ENCODE data around the gene NRG3. TPM values are rescaled to one million over a fixed set of nuclear protein-coding genes. Genes with fewer than 3 reads are reported as not detected.

NRG3 gene
- total RNA-seq, 1 donor from 2014 or later = 32.2 TPM

GRCh38 chr10:82622479-82622878, 747.5 kb downstream of the NRG3 start:
- Mint-ChIP-seq H3K27me3 (no peaks in the 10 kb centered on the region), H3K4me3 (ENCODE audit: low read depth) (no peak overlapping the region), H3K36me3 (ENCODE audit: insufficient read depth) (no peaks in the 10 kb centered on the region), H3K27ac (no peak overlapping the region), H3K4me1 (ENCODE audit: low read depth) (no peaks in the 10 kb centered on the region), H3K9me3 (ENCODE audit: low read depth) (no peaks in the 10 kb centered on the region)
- no peak for TF ChIP-seq CTCF (IDR thresholded peaks at IDR 0.05; ENCODE audit: unreplicated experiment)
- DNase-seq (ENCODE audit: low spot score, unreplicated experiment) = no peak

- no peak for DNase-seq (ENCODE audit: low spot score, unreplicated experiment)
- no peak for TF ChIP-seq CTCF (IDR thresholded peaks at IDR 0.05; ENCODE audit: unreplicated experiment)
These were observed 750.7 kb downstream of the NRG3 start for GRCh38 chr10:82625512-82626189.

GRCh38 chr10:82628373-82628772, 753.4 kb downstream of the NRG3 start:
- Mint-ChIP-seq H3K36me3 (ENCODE audit: insufficient read depth) (no peaks in the 10 kb centered on the region), H3K9me3 (ENCODE audit: low read depth) (no peaks in the 10 kb centered on the region), H3K27ac (no peak overlapping the region), H3K4me1 (ENCODE audit: low read depth) (peaks cover 3% of the 10 kb centered on the region), H3K4me3 (ENCODE audit: low read depth) (no peak overlapping the region), H3K27me3 (no peaks in the 10 kb centered on the region)
- no peak for TF ChIP-seq CTCF (IDR thresholded peaks at IDR 0.05; ENCODE audit: unreplicated experiment)
- no peak for DNase-seq (ENCODE audit: low spot score, unreplicated experiment)

More at GRCh38 chr10:82625512-82626189, 750.7 kb downstream of the NRG3 start:
- Mint-ChIP-seq H3K27ac (no peak overlapping the region), H3K9me3 (ENCODE audit: low read depth) (no peaks in the 10 kb centered on the region), H3K4me1 (ENCODE audit: low read depth) (peaks cover 3% of the 10 kb centered on the region), H3K36me3 (ENCODE audit: insufficient read depth) (no peaks in the 10 kb centered on the region), H3K4me3 (ENCODE audit: low read depth) (no peak overlapping the region), H3K27me3 (no peaks in the 10 kb centered on the region)

- no peak overlapping the region for H3K4me3 Mint-ChIP-seq (ENCODE audit: low read depth)
- no peak for TF ChIP-seq CTCF (IDR thresholded peaks at IDR 0.05; ENCODE audit: unreplicated experiment)
- no peaks in the 10 kb centered on the region for H3K27me3 Mint-ChIP-seq
- no peaks in the 10 kb centered on the region for H3K4me1 Mint-ChIP-seq (ENCODE audit: low read depth)
- no peak overlapping the region for H3K27ac Mint-ChIP-seq
- H3K36me3 Mint-ChIP-seq (ENCODE audit: insufficient read depth) = peaks cover 4% of the 10 kb centered on the region
- no peak for DNase-seq (ENCODE audit: low spot score, unreplicated experiment)
- no peaks in the 10 kb centered on the region for H3K9me3 Mint-ChIP-seq (ENCODE audit: low read depth)
These were observed 768.1 kb downstream of the NRG3 start for GRCh38 chr10:82643076-82643475.

- H3K4me3 Mint-ChIP-seq (ENCODE audit: low read depth) = no peak overlapping the region
- no peaks in the 10 kb centered on the region for H3K27me3 Mint-ChIP-seq
- H3K36me3 Mint-ChIP-seq (ENCODE audit: insufficient read depth) = peaks cover 4% of the 10 kb centered on the region
- TF ChIP-seq CTCF (IDR thresholded peaks at IDR 0.05; ENCODE audit: unreplicated experiment) = no peak
- no peak overlapping the region for H3K27ac Mint-ChIP-seq
- no peaks in the 10 kb centered on the region for H3K9me3 Mint-ChIP-seq (ENCODE audit: low read depth)
- DNase-seq (ENCODE audit: low spot score, unreplicated experiment) = no peak
- no peaks in the 10 kb centered on the region for H3K4me1 Mint-ChIP-seq (ENCODE audit: low read depth)
These were observed 768.6 kb downstream of the NRG3 start for GRCh38 chr10:82643601-82644000.
